ENCODE data around the gene NLRP6. TPM values are rescaled to one million over a fixed set of nuclear protein-coding genes. Genes with fewer than 3 reads are reported as not detected.
A peak's percentile ranks its signal among the peaks of the same experiment; 100 is the strongest.

The NLRP6 gene
- total RNA-seq, 1 donor from 2014 or later, result not detected

GRCh38 chr11:280706-281485, 2.7 kb downstream of the NLRP6 start:
- peaks cover 36% of the 10 kb centered on the region for H3K4me1 ChIP-seq
- no peak for TF ChIP-seq CTCF (IDR thresholded peaks at IDR 0.05; ENCODE audit: borderline replicate concordance)
- H3K4me3 ChIP-seq, result peak overlapping the region; percentile 53
- no peak for DNase-seq
- H3K36me3 ChIP-seq, result no peaks in the 10 kb centered on the region
- intact Hi-C loops (cut with micrococcal nuclease), result no loop called here
- H3K27ac ChIP-seq (replicated peaks), result no peak overlapping the region
- H3K27me3 ChIP-seq (ENCODE audit: low read depth), result peaks cover 97% of the 10 kb centered on the region
- no peaks in the 10 kb centered on the region for H3K9me3 ChIP-seq (replicated peaks)

DNA sequence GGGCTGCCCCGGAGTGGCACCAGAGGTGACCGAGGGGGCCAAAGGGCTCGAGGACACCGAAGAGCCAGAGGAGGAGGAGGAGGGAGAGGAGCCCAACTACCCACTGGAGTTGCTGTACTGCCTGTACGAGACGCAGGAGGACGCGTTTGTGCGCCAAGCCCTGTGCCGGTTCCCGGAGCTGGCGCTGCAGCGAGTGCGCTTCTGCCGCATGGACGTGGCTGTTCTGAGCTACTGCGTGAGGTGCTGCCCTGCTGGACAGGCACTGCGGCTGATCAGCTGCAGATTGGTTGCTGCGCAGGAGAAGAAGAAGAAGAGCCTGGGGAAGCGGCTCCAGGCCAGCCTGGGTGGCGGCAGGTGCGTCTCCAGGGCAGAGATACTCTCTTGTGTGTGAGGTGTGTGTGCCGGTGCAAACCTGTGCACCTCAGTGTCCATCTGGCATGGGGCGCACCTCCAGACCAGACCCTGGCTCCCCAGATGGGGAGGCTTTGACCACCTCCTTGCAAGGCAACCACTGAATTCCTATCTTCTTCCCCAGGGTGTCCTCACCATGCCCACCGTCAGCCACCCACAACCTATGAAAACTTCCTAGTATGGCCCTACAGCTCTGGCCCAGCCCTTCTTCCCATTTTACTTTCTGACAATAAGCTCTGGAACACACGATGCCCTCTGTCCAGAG, 3.4 kb downstream of the NLRP6 start:
- Histone ChIP-seq H3K4me3 (no peak overlapping the region), H3K4me1 (peaks cover 36% of the 10 kb centered on the region)
- DNase-seq, result no peak

DNA sequence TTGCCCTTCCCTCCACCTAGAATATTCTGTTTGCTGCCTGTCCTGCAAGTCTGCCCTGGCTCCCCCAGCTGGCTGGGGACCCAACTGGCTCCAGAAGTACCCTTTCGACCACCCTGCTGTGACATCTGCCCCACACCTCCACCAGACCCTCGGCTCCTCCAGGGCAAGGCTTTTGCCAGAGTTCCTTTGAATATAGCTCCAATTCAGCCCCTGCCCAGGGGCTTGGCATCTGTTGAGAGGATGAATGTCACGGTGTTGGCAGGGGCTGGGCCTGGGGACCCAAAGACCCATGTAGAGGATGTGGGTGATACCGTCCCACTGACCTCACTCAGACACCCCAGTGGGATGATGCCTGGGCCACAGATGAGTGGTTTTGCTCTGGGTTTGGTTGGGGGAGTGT, 4.0 kb downstream of the NLRP6 start:
- no peak for DNase-seq
- H3K4me1 ChIP-seq, result peaks cover 36% of the 10 kb centered on the region
- H3K36me3 ChIP-seq, result no peaks in the 10 kb centered on the region
- no peaks in the 10 kb centered on the region for H3K9me3 ChIP-seq (replicated peaks)
- no peak overlapping the region for H3K4me3 ChIP-seq
- intact Hi-C loops (cut with micrococcal nuclease), result no loop called here
- H3K27me3 ChIP-seq (ENCODE audit: low read depth), result peaks cover 100% of the 10 kb centered on the region
- TF ChIP-seq CTCF (IDR thresholded peaks at IDR 0.05; ENCODE audit: borderline replicate concordance), result no peak
- no peak overlapping the region for H3K27ac ChIP-seq (replicated peaks)

More for the DNA sequence above, 3.4 kb downstream of the NLRP6 start:
- Histone ChIP-seq H3K27me3 (ENCODE audit: low read depth) (peaks cover 100% of the 10 kb centered on the region), H3K36me3 (no peaks in the 10 kb centered on the region), H3K9me3 (replicated peaks) (no peaks in the 10 kb centered on the region), H3K27ac (replicated peaks) (no peak overlapping the region)
- no peak for TF ChIP-seq CTCF (IDR thresholded peaks at IDR 0.05; ENCODE audit: borderline replicate concordance)
- intact Hi-C loops (cut with micrococcal nuclease), result no loop called here

DNA sequence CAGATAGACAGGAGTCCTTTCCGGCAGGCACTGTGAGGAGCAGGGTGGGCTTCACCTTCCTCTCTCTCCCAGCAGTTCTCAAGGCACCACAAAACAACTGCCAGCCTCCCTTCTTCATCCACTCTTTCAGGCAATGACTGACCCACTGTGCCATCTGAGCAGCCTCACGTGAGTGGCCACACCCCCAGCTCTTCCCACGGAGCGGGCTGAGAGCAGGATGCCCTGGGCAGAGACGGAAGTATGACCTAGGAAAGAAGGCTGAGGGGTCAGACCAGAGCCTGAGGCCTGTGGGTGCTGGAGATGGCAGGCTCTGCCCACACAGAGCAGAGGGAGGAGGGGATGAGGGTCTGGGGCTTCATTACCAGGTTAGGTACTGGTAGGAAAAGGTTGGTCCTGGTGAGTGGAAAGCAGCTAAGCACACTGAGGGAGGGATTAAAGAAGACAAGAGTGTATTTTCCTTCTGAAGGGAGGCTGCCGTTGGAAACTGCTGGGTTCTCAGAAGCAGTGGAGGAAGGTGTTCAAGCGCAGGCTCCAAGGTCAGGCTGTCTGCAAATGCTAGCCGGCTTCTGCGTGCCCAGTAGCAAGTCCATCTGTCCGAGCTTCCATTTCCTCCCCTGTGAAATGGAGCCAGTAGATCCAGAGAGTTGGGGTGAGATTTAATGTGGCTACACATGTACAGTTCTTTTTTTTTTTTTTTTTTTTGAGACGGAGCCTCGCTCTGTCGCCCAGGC, 4.6 kb downstream of the NLRP6 start:
- TF ChIP-seq CTCF (IDR thresholded peaks at IDR 0.05; ENCODE audit: borderline replicate concordance), result no peak
- intact Hi-C loops (cut with micrococcal nuclease), result no loop called here
- peaks cover 37% of the 10 kb centered on the region for H3K4me1 ChIP-seq
- no peaks in the 10 kb centered on the region for H3K36me3 ChIP-seq
- DNase-seq, result no peak
- H3K4me3 ChIP-seq, result no peak overlapping the region
- H3K27me3 ChIP-seq (ENCODE audit: low read depth), result peaks cover 99% of the 10 kb centered on the region
- no peaks in the 10 kb centered on the region for H3K9me3 ChIP-seq (replicated peaks)
- no peak overlapping the region for H3K27ac ChIP-seq (replicated peaks)

GRCh38 chr11:283405-284104, 5.3 kb downstream of the NLRP6 start:
- H3K4me1 ChIP-seq, result peaks cover 41% of the 10 kb centered on the region
- DNase-seq, result no peak
- no peak overlapping the region for H3K4me3 ChIP-seq
- H3K27me3 ChIP-seq (ENCODE audit: low read depth), result peaks cover 99% of the 10 kb centered on the region
- H3K27ac ChIP-seq (replicated peaks), result no peak overlapping the region
- no peak for TF ChIP-seq CTCF (IDR thresholded peaks at IDR 0.05; ENCODE audit: borderline replicate concordance)
- intact Hi-C loops (cut with micrococcal nuclease), result no loop called here
- no peaks in the 10 kb centered on the region for H3K9me3 ChIP-seq (replicated peaks)
- H3K36me3 ChIP-seq, result no peaks in the 10 kb centered on the region

All from left ventricle myocardium inferior (tissue), 1 donor.